Heart left ventricle (tissue), 13 donors: ENCODE results near the gene SHC4.
"Not testable (repeated sequence)": the region's sequence is repeated elsewhere in the genome, so short reads cannot be mapped to it uniquely, and the experiment has no call there.

ENCODE experiments used
- POLR2A ChIP-seq, 2 donors: fragments of 450-650 bp; IDR thresholded peaks; one replicate each; pipeline ENCODE4 v1.6.1; 2017; ENCODE audit warnings: antibody characterized with exemption in 2 of 2, mild to moderate bottlenecking in 2 of 2, moderate library complexity in 2 of 2
- TF ChIP-seq, protein P1 (sequence below), 12 donors: fragments of 200-600 bp; sonication (generic) in 4 of 12; IDR thresholded peaks; one replicate each; pipeline versions ENCODE4 v1.5.0 to v1.8.0; 2018 to 2022; ENCODE audit warnings: antibody characterized with exemption in 12 of 12, mild to moderate bottlenecking in 5 of 12
- donor health status: ischemic (EF 13 %, LVEDD 7.1; RV severe dilation, severe dysfunction).
- donor health status: DM: no; HTN: yes; CAD: no.
- donor health status: DM: no; HTN: no; CAD: no.
- donor health status: ischemic (EF 25% LVEDD 6.9; RV normal size, moderate dysfunction).
- donor health status: ischemic (EF 25% LVEDD 5.7; RV mildly dilated, moderate dysfunction).
- donor health status: ischemic (EF 35%, LVEDD 5.7; RV mildly dilated, moderate dysfunction).
- donor health status: nonischemic (EF 11% LVEDD 7.7; RV severe dilation, severe dysfunction).
- donor health status: DM: yes; HTN: yes; CAD: no.
- donor health status: PGD.
- donor health status: ischemic (EF 29% LVEDD 5.4; RV normal size, mild dysfunction).
- donor health status: nonischemic (EF 23%, LVEDD 6.1; RV moderate dilation, normal function).

DNA sequence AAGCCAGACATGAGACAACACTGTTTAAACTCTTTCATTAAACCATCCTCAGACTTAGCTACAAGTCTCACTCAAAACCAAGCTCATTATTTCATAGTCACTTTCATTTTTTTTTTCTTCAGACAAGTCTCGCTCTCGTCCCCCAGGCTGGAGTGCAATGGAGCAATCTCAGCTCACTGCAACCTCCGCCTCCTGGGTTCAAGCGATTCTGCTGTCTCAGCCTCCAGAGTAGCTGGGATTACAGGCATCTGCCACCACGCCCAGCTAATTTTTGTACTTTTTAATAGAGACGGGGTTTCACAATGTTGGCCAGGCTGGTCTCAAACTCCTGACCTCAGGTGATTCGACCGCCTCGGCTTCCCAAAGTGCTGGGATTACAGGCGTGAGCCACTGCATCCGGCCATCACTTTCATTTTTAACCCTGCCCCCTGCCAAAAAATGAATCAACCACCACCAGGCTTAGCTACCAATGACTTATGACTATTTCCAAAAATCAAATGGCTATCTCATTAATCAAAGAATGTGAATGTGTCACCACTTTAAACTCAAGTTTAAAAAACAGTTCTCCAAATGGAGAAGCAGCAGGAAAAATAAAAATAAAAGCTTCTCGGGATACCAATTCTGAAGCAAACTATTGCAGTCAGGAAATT is 173.1 kb downstream of the SHC4 start:
- not testable (repeated sequence) for TF ChIP-seq POLR2A (IDR thresholded peaks at IDR 0.05)
- TF ChIP-seq, protein P1, sequence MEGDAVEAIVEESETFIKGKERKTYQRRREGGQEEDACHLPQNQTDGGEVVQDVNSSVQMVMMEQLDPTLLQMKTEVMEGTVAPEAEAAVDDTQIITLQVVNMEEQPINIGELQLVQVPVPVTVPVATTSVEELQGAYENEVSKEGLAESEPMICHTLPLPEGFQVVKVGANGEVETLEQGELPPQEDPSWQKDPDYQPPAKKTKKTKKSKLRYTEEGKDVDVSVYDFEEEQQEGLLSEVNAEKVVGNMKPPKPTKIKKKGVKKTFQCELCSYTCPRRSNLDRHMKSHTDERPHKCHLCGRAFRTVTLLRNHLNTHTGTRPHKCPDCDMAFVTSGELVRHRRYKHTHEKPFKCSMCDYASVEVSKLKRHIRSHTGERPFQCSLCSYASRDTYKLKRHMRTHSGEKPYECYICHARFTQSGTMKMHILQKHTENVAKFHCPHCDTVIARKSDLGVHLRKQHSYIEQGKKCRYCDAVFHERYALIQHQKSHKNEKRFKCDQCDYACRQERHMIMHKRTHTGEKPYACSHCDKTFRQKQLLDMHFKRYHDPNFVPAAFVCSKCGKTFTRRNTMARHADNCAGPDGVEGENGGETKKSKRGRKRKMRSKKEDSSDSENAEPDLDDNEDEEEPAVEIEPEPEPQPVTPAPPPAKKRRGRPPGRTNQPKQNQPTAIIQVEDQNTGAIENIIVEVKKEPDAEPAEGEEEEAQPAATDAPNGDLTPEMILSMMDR (IDR thresholded peaks at IDR 0.05), result not testable (repeated sequence)
